Breast epithelium (tissue), 3 donors: ENCODE results near the gene CTIF.

Experiments
- POLR2A ChIP-seq: fragments of 450-650 bp; IDR thresholded peaks from one replicate; pipeline ENCODE4 v1.6.1; 2016; ENCODE audit warnings: antibody characterized with exemption, mild to moderate bottlenecking, moderate library complexity
- POLR2AphosphoS5 ChIP-seq, 3 donors: sonication (generic); formaldehyde crosslinking; IDR thresholded peaks; one replicate each; pipeline ENCODE4 v1.6.1; 2017; ENCODE audit warnings: antibody characterized with exemption in 3 of 3

DNA sequence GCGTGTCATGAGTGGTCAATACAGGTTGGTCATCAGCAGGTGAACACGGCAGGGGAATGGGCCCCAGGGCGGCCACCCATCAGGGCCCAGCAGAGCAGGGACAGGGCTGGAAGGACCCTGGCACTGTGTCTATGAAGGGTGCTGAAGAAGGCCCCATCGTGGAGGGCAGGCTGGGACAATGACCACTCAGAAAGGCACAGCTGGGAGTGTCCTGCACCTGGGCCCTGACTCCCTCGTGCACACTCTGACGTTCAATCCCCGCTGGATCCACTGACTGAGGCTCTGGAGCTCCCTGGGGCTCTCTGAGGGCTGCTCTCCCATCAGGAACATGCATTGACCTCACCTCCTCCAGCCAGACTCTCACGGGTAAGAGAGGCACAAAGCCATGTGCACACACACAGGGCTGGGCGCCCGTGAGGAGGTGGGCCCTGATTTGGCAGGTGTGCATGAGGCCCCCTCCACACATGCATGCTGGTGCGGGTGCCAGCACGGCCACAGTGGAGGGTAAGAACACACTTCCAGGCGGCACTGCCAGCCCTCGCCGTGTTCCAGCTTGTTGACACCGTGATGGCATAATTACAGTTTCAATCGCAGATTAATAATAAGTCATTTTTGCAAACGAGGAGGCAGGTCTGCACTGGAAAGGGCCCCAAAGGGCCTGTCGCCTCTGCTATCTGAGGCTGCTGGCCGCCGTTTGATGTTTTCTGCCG lies 353.5 kb downstream of the CTIF start:
- TF ChIP-seq POLR2A (no peak), POLR2AphosphoS5 (IDR thresholded peaks at IDR 0.05) (no peak)
